ENCODE measurements around the gene ADORA2A.

ADORA2A gene

DNA sequence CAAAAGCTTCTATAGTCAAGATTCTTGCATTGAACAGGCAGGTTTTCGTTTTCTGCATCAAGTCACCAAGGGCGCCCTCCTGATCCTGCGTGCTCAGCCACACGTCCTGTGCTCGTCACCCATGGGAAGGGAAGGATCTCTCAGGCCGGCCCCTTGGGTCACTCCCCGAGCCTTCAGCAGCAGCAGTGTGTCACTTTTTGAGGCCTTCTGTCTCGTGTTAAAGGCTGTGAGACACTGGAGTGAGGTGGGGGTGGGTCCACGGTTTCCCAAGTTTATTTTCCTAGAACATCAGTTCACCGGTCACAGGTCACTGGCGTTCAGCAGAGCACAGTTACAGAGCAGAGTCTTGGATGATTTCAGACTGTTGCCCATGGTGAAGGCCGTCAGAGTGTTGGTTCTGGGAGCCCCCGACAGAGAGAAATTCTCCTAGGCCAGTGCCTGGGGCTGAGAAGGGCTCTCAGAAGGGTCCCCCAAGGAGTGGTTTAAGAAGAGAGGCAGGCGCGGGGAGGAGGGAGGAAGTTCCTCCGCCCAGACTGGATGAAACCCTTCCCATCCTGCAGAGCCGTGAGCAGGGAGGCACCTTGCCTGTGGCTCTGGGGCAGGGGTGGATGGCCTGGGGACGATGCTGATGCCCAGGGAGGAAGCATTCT lies 13.5 kb upstream of the ADORA2A start:
- H3K4me3 ChIP-seq (ENCODE audit: low read depth, low read length), result no peak overlapping the region

GRCh38 chr22:24414523-24414922 lies 12.9 kb upstream of the ADORA2A start:
- H3K4me3 ChIP-seq (ENCODE audit: low read depth, low read length), result no peak overlapping the region
- TF ChIP-seq CTCF (IDR thresholded peaks at IDR 0.05; ENCODE audit: borderline replicate concordance, insufficient read depth, low read depth, low read length), result no peak

More for the DNA sequence above, 13.5 kb upstream of the ADORA2A start:
- no peak for TF ChIP-seq CTCF (IDR thresholded peaks at IDR 0.05; ENCODE audit: borderline replicate concordance, insufficient read depth, low read depth, low read length)

DNA sequence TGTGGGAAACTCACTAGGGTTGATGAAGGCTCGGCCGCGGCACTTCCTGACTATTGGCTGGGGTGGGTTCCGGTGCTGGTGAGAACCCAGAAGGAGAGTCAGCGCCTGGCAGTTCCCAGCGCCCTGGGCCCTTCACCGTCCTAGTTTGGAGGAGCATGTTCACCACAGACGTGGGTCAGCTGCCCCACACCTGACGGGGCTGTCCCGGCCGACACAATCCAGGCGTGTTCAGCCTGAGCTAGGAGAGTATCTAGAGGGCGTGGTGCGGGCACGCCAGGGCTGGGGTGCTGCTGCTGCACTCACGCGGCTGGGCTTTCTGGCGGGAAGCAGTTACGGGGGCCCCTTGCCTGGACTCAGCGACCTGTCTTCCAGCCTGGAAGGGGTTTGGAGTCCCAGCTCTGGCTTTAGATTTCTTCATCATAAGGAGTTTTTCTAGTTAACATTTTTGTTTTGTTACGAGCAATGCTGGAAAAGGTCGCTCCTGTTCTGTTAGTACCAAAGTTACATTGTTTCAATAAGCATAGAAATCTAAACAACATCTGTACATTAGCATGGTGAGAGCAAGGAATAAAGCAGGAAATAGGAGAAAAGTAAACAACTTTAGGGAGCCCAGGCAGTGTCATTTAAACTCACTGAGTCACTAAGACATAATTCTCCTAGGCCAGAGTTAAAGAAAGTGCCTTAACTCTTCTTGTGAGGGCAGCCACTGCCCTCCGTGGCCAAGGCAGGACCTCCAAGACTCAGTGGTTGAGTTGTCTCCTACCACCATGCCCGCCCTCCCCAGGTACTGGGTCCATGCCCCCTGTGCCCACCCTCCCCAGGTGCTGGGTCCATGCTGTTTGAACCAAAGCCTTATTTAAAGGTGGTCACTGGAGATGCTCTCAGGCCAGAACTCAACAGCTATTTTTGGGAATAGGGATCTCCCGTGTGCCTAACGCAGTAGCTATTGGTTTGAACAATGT lies 12.1 kb upstream of the ADORA2A start:
- TF ChIP-seq CTCF (IDR thresholded peaks at IDR 0.05; ENCODE audit: borderline replicate concordance, insufficient read depth, low read depth, low read length), result no peak
- H3K4me3 ChIP-seq (ENCODE audit: low read depth, low read length), result no peak overlapping the region

- no peak overlapping the region for H3K4me3 ChIP-seq (ENCODE audit: low read depth, low read length)
- no peak for TF ChIP-seq CTCF (IDR thresholded peaks at IDR 0.05; ENCODE audit: borderline replicate concordance, insufficient read depth, low read depth, low read length)
Observed at GRCh38 chr22:24416095-24416494, 11.3 kb upstream of the ADORA2A start.

DNA sequence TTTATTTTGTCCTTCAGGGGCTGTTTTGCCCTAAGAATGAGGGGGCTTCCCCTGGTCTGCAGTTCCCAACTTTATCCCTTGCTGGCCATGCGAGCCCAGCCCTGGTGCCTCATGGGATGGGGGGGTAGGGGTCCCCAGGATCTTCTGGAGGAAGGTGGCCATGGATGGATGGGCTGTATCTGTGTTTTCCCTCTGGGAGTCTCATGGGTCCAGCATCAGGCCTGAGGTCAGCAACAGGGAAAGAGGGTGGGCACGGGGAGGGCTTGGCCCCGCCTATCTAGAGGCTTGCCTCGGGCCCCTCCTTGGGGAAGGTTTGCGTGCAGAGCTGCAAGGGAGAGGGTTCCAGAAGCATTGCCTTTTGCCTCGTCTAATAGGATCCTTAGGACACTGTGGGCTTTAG lies 10.8 kb upstream of the ADORA2A start:
- TF ChIP-seq CTCF (IDR thresholded peaks at IDR 0.05; ENCODE audit: borderline replicate concordance, insufficient read depth, low read depth, low read length), result no peak
- no peak overlapping the region for H3K4me3 ChIP-seq (ENCODE audit: low read depth, low read length)

GRCh38 chr22:24417200-24417599 lies 10.2 kb upstream of the ADORA2A start:
- TF ChIP-seq CTCF (IDR thresholded peaks at IDR 0.05; ENCODE audit: borderline replicate concordance, insufficient read depth, low read depth, low read length), result no peak
- H3K4me3 ChIP-seq (ENCODE audit: low read depth, low read length), result no peak overlapping the region

Data from GM12875 (cell line).